ENCODE measurements around the gene SUPV3L1.
"Not testable (repeated sequence)": the region's sequence is repeated elsewhere in the genome, so short reads cannot be mapped to it uniquely, and the experiment has no call there.

The SUPV3L1 gene

GRCh38 chr10:69251417-69251816 is 71.4 kb downstream of the SUPV3L1 start:
- in situ Hi-C loops (cut with MboI; ENCODE audit: low sequenced_read_pairs), result not testable (repeated sequence)

GRCh38 chr10:69253171-69253570 is 73.1 kb downstream of the SUPV3L1 start:
- in situ Hi-C loops (cut with MboI; ENCODE audit: low sequenced_read_pairs), result no loop called here

- in situ Hi-C loops (cut with MboI; ENCODE audit: low sequenced_read_pairs), result no loop called here
Observed at GRCh38 chr10:69254877-69255276, 74.8 kb downstream of the SUPV3L1 start.

Measured in hTERT RPE-1 (cell line).